AG09319 (cell line): ENCODE data around the gene INMT.

Experiments
- DNase-seq: peaks from one replicate; pipeline ENCODE4 v3.0.0-alpha.2; 2010; ENCODE audit warnings: low read depth; ENCODE audit errors: extremely low read depth
- TF ChIP-seq, protein P1 (sequence below): IDR thresholded peaks from 2 replicates; pipeline ENCODE4 v1.5.1; 2011; ENCODE audit warnings: low read depth, mild to moderate bottlenecking, inconsistent platforms, low read length, moderate library complexity

Gene INMT

DNA sequence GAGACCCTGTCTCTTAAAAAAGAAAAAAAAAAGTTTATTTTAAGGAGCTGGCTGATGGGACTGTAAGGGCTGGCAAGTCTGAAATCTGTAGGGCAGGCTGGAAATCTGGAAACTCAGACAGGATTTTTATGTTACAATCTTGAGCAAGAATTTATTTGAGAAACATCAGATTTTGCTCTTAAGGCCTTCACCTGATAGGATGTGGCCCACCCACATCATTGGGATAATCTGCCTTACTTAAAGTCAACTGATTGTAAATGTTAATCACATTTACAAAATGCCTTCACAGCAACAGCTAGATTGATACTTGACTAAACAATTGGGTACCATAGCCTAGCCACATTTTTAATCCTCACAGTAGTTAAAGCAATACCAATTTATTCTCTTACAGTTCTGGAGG lies 30.8 kb downstream of the INMT start:
- no peak for DNase-seq
- TF ChIP-seq, protein P1, sequence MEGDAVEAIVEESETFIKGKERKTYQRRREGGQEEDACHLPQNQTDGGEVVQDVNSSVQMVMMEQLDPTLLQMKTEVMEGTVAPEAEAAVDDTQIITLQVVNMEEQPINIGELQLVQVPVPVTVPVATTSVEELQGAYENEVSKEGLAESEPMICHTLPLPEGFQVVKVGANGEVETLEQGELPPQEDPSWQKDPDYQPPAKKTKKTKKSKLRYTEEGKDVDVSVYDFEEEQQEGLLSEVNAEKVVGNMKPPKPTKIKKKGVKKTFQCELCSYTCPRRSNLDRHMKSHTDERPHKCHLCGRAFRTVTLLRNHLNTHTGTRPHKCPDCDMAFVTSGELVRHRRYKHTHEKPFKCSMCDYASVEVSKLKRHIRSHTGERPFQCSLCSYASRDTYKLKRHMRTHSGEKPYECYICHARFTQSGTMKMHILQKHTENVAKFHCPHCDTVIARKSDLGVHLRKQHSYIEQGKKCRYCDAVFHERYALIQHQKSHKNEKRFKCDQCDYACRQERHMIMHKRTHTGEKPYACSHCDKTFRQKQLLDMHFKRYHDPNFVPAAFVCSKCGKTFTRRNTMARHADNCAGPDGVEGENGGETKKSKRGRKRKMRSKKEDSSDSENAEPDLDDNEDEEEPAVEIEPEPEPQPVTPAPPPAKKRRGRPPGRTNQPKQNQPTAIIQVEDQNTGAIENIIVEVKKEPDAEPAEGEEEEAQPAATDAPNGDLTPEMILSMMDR, result no peak

- DNase-seq, result no peak
- TF ChIP-seq, protein P1, result no peak
Measured at GRCh38 chr7:30785786-30786185, 33.9 kb downstream of the INMT start.

- TF ChIP-seq, protein P1, result no peak
- DNase-seq, result no peak
Measured at GRCh38 chr7:30787486-30787885, 35.6 kb downstream of the INMT start.

DNA sequence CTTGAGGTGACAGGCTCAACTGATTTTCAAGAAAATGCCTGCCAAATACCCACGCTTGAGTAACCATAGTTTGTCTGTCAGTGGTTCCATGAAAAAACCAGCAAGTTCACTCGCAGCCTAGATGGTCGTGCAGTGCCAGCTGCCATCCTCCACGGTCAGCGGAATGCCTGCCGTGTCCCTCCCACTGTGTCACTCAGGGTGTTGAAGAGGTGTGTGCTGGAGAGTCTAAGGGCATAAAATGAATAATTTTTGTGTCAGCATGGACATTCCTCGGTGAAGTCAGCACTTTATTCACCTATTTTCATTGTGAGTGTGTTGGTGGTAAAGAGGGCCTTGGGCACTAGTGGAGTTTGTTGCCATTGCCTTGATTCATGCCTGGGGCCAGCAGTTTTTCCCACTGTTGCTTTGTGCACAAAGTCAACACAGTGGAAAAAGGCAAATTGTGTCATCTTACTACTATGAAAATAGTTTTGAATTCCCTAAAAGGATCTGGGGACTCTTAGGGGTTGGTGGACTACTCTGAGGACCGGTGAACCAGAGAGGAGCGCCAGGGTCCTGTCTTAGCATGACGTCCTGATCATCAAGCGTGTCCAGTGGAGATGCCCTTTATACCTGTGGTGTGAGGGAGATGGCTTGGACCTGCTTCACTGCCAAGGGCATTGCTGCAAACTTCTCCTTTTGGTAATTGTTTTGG lies 36.9 kb downstream of the INMT start:
- TF ChIP-seq, protein P1, result no peak

DNA sequence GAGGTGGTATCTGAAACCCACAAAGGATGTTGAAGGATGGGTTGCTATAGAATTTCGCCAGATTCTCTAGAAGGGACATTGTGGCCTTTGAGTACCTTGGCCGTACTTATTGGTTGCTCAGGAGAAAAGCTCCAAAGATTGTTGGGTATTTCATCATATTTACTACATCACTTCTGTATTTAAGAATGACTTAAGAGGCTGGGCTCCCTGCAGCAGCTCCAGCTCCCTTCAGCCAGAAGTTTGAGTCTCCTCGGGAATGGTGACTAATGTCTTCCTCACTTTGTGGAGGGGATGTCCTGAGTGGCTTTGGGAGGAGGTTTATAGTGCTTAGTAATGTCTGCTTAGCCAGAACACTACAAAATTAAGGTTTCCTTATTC lies 37.4 kb downstream of the INMT start:
- TF ChIP-seq, protein P1, result no peak
- no peak for DNase-seq

More for the DNA sequence above, 36.9 kb downstream of the INMT start:
- no peak for DNase-seq

GRCh38 chr7:30790356-30790755 lies 38.4 kb downstream of the INMT start:
- TF ChIP-seq, protein P1, result no peak
- DNase-seq, result no peak

GRCh38 chr7:30791114-30791513 lies 39.2 kb downstream of the INMT start:
- TF ChIP-seq, protein P1, result no peak
- no peak for DNase-seq
